ENCODE results near the gene MBOAT1. TPM values are rescaled to one million over a fixed set of nuclear protein-coding genes. Genes with fewer than 3 reads are reported as not detected.

MBOAT1 gene
- polyA plus RNA-seq, 2 of the 4 experiments (the other 2 are of a cell fraction) = 1.9 to 5.5 TPM

GRCh38 chr6:20126102-20126752 is 86.0 kb downstream of the MBOAT1 start:
- TF ChIP-seq PBX3 (IDR thresholded peaks at IDR 0.05) (no peak), GATA3 (IDR thresholded peaks at IDR 0.05; ENCODE audit: borderline replicate concordance) (no peak), RNF2 (IDR thresholded peaks at IDR 0.05; ENCODE audit: borderline replicate concordance, low read depth) (no peak), BCL3 (IDR thresholded peaks at IDR 0.05) (no peak), MAFK (IDR thresholded peaks at IDR 0.05; ENCODE audit: partially characterized antibody) (no peak), JUNB (IDR thresholded peaks at IDR 0.05) (no peak), HOXB5 (CRISPR knock-in tag; IDR thresholded peaks at IDR 0.05) (no peak), RAD21 (conservative IDR thresholded peaks at IDR 0.05 in 1 of 2, IDR thresholded peaks at IDR 0.05 in 1 of 2) (no peak), ZNF302 (CRISPR knock-in tag; IDR thresholded peaks at IDR 0.05) (no peak), CBX2 (IDR thresholded peaks at IDR 0.05; ENCODE audit: borderline replicate concordance, low read depth) (no peak), NPAS2 (CRISPR knock-in tag; IDR thresholded peaks at IDR 0.05; ENCODE audit: borderline replicate concordance) (no peak), ZFP36 (IDR thresholded peaks at IDR 0.05; ENCODE audit: borderline replicate concordance, partially characterized antibody) (no peak), HEYL (CRISPR knock-in tag; IDR thresholded peaks at IDR 0.05) (no peak), FOSB (CRISPR knock-in tag; IDR thresholded peaks at IDR 0.05) (no peak), SMC3 (IDR thresholded peaks at IDR 0.05) (no peak), PHF8 (IDR thresholded peaks at IDR 0.05; ENCODE audit: borderline replicate concordance, low read depth) (no peak), POLR2AphosphoS2 (conservative IDR thresholded peaks at IDR 0.05; ENCODE audit: low read length) (no peak), RARB (CRISPR knock-in tag; IDR thresholded peaks at IDR 0.05) (no peak), ELK1 (IDR thresholded peaks at IDR 0.05; ENCODE audit: low read depth, low read length) (no peak)
- TF ChIP-seq, protein P1, sequence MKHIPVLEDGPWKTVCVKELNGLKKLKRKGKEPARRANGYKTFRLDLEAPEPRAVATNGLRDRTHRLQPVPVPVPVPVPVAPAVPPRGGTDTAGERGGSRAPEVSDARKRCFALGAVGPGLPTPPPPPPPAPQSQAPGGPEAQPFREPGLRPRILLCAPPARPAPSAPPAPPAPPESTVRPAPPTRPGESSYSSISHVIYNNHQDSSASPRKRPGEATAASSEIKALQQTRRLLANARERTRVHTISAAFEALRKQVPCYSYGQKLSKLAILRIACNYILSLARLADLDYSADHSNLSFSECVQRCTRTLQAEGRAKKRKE (CRISPR knock-in tag; IDR thresholded peaks at IDR 0.05; ENCODE audit: low read depth) = no peak
- CTCF ChIA-PET = interaction anchor here (0.6 to 5.2 kb wide), 15 partner anchors 8 to 133 kb away, joined by 3 to 34 read pairs (median 5); partner anchors contain the start of gene MBOAT1
- H3K4me2 ChIP-seq = peak overlapping the region; percentile 43; the same call in 1 of the 3 replicates
- H3K4me3 ChIP-seq = no peak overlapping the region
- POLR2A ChIA-PET = no interaction called here
- 69% methylated on average over 3 of the region's 3 CpGs for WGBS (ENCODE audit: missing lambda C conversion rate)
- ATAC-seq (no peak), DNase-seq (ENCODE audit: low read depth in 1 of 2, low spot score in 1 of 2) (no peak), FAIRE-seq (no peak)
- H3K9me3 ChIP-seq = no peaks in the 10 kb centered on the region
- H3K27ac ChIP-seq = no peak overlapping the region
- H3K4me1 ChIP-seq = peaks cover 21% of the 10 kb centered on the region

DNA sequence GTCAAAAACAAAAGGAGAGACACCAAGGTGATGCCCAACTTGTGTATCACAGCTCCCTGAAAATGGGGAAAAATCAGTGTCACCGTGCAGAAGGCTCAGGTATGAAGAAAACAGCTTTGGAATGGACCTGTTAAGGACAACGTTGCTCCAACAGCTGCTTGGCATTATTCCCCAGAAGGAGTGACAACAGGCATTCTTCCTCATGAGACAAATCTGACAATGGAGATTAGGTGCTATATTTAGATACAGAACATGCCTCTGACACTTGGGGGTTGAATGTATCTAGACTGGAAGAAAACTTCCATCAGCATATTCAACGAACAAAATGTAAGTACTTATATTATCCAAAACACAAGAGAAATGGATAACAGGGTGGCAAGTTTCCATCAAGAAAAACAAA is 87.7 kb downstream of the MBOAT1 start:
- H3K4me2 ChIP-seq = no peak overlapping the region
- no peaks in the 10 kb centered on the region for H3K9me3 ChIP-seq
- no peak for ATAC-seq
- no peak overlapping the region for H3K27ac ChIP-seq
- ChIA-PET CTCF (interaction anchor here (0.6 to 2.3 kb wide), 2 partner anchors 20 to 32 kb away, joined by 3 to 10 read pairs; no protein-coding TSS in a partner anchor), POLR2A (no interaction called here)
- WGBS (ENCODE audit: missing lambda C conversion rate) = 45% methylated on average over 3 of the region's 3 CpGs
- DNase-seq (ENCODE audit: low read depth in 1 of 2, low spot score in 1 of 2) = no peak
- no peak for FAIRE-seq
- no peak overlapping the region for H3K4me3 ChIP-seq
- H3K4me1 ChIP-seq = peaks cover 6% of the 10 kb centered on the region; the same call in 2 of the 3 replicates
- TF ChIP-seq PHF8 (IDR thresholded peaks at IDR 0.05; ENCODE audit: borderline replicate concordance, low read depth) = no peak
- no peak for TF ChIP-seq NPAS2 (CRISPR knock-in tag; IDR thresholded peaks at IDR 0.05; ENCODE audit: borderline replicate concordance)
- no peak for TF ChIP-seq BHLHE40 (IDR thresholded peaks at IDR 0.05; ENCODE audit: low read depth, low read length)
- no peak for TF ChIP-seq MYC (IDR thresholded peaks at IDR 0.05; ENCODE audit: borderline replicate concordance, low read length)
- TF ChIP-seq HEYL (CRISPR knock-in tag; IDR thresholded peaks at IDR 0.05) = no peak
- TF ChIP-seq FOSL2 (IDR thresholded peaks at IDR 0.05) = no peak
- TF ChIP-seq FOSL2 (CRISPR knock-in tag; IDR thresholded peaks at IDR 0.05) = no peak
- TF ChIP-seq E2F6 (IDR thresholded peaks at IDR 0.05; ENCODE audit: borderline replicate concordance, low read depth) = no peak
- TF ChIP-seq POLR2A (IDR thresholded peaks at IDR 0.05; ENCODE audit: low read length) = no peak
- no peak for TF ChIP-seq ESRRA (IDR thresholded peaks at IDR 0.05; ENCODE audit: borderline replicate concordance, low read length)
- no peak for TF ChIP-seq CHD4 (IDR thresholded peaks at IDR 0.05; ENCODE audit: borderline replicate concordance)
- no peak for TF ChIP-seq ZNF302 (CRISPR knock-in tag; IDR thresholded peaks at IDR 0.05)
- no peak for TF ChIP-seq NFE2L2 (conservative IDR thresholded peaks at IDR 0.05; ENCODE audit: low read length)
- TF ChIP-seq, protein P2, sequence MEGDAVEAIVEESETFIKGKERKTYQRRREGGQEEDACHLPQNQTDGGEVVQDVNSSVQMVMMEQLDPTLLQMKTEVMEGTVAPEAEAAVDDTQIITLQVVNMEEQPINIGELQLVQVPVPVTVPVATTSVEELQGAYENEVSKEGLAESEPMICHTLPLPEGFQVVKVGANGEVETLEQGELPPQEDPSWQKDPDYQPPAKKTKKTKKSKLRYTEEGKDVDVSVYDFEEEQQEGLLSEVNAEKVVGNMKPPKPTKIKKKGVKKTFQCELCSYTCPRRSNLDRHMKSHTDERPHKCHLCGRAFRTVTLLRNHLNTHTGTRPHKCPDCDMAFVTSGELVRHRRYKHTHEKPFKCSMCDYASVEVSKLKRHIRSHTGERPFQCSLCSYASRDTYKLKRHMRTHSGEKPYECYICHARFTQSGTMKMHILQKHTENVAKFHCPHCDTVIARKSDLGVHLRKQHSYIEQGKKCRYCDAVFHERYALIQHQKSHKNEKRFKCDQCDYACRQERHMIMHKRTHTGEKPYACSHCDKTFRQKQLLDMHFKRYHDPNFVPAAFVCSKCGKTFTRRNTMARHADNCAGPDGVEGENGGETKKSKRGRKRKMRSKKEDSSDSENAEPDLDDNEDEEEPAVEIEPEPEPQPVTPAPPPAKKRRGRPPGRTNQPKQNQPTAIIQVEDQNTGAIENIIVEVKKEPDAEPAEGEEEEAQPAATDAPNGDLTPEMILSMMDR (IDR thresholded peaks at IDR 0.05) = no peak
- no peak for TF ChIP-seq EHMT2 (IDR thresholded peaks at IDR 0.05; ENCODE audit: low read depth)
- TF ChIP-seq RARB (CRISPR knock-in tag; IDR thresholded peaks at IDR 0.05) = no peak
- no peak for TF ChIP-seq JUNB (IDR thresholded peaks at IDR 0.05)

Data from A549 (cell line).